ENCODE results near the gene GJD4.
A peak's percentile ranks its signal among the peaks of the same experiment; 100 is the strongest.

The GJD4 gene

GRCh38 chr10:35612385-35613106 lies 7.4 kb downstream of the GJD4 start:
- intact Hi-C loops (cut with DNase I): no loop called here
- DNase-seq: no peak

GRCh38 chr10:35613107-35613440 lies 7.9 kb downstream of the GJD4 start:
- intact Hi-C loops (cut with DNase I): no loop called here
- DNase-seq: no peak

GRCh38 chr10:35613597-35614226 lies 8.6 kb downstream of the GJD4 start:
- no peak for DNase-seq

GRCh38 chr10:35614312-35614711 lies 9.2 kb downstream of the GJD4 start:
- DNase-seq: no peak
- intact Hi-C loops (cut with DNase I): no loop called here

More at GRCh38 chr10:35613597-35614226, 8.6 kb downstream of the GJD4 start:
- intact Hi-C loops (cut with DNase I): no loop called here

- no peak for DNase-seq
- intact Hi-C loops (cut with DNase I): no loop called here
These were observed 21.9 kb downstream of the GJD4 start for GRCh38 chr10:35626971-35627507.

GRCh38 chr10:35631404-35631803 lies 26.3 kb downstream of the GJD4 start:
- intact Hi-C loops (cut with DNase I): loop anchor here (10.0 kb wide), 1 partner anchor 1253 kb away; no protein-coding TSS in a partner anchor
- no peak for DNase-seq

- DNase-seq: no peak
- intact Hi-C loops (cut with DNase I): loop anchor here (10.0 kb wide), 1 partner anchor 1253 kb away; no protein-coding TSS in a partner anchor
These were observed 26.9 kb downstream of the GJD4 start for GRCh38 chr10:35632027-35632426.

GRCh38 chr10:35633006-35633980 lies 28.2 kb downstream of the GJD4 start:
- DNase-seq: no peak
- intact Hi-C loops (cut with DNase I): loop anchor here (10.0 kb wide), 1 partner anchor 1252 kb away; no protein-coding TSS in a partner anchor

- intact Hi-C loops (cut with DNase I): loop anchor here (1.0 to 10.0 kb wide), 3 partner anchors 395 to 1249 kb away; no protein-coding TSS in a partner anchor
- DNase-seq: peak in 2 of 10 donors; percentile 19 to 41
These were observed 30.4 kb downstream of the GJD4 start for GRCh38 chr10:35635576-35635975.

- intact Hi-C loops (cut with DNase I): loop anchor here (10.0 kb wide), 1 partner anchor 1248 kb away; no protein-coding TSS in a partner anchor
These were observed 31.8 kb downstream of the GJD4 start for GRCh38 chr10:35636956-35637355.

GRCh38 chr10:35637462-35637861 lies 32.3 kb downstream of the GJD4 start:
- no peak for DNase-seq
- intact Hi-C loops (cut with DNase I): loop anchor here (10.0 kb wide), 1 partner anchor 1247 kb away; no protein-coding TSS in a partner anchor

More at GRCh38 chr10:35636956-35637355, 31.8 kb downstream of the GJD4 start:
- no peak for DNase-seq

GRCh38 chr10:35638101-35638500 lies 33.0 kb downstream of the GJD4 start:
- intact Hi-C loops (cut with DNase I): loop anchor here (10.0 kb wide), 1 partner anchor 1247 kb away; no protein-coding TSS in a partner anchor
- DNase-seq: no peak

- intact Hi-C loops (cut with DNase I): loop anchor here (10.0 kb wide), 1 partner anchor 1246 kb away; no protein-coding TSS in a partner anchor
- no peak for DNase-seq
These were observed 34.0 kb downstream of the GJD4 start for GRCh38 chr10:35639021-35639727.

- intact Hi-C loops (cut with DNase I): loop anchor here (5.0 to 10.0 kb wide), 2 partner anchors 518 to 1245 kb away; no protein-coding TSS in a partner anchor
- peak in 7 of 10 donors; percentile 11 to 90 (median 28) for DNase-seq
These were observed 34.7 kb downstream of the GJD4 start for GRCh38 chr10:35639728-35640401.

GRCh38 chr10:35640474-35640873 lies 35.3 kb downstream of the GJD4 start:
- peak; percentile 46 to 95 (median 68) for DNase-seq
- intact Hi-C loops (cut with DNase I): loop anchor here (5.0 kb wide), 1 partner anchor 518 kb away; no protein-coding TSS in a partner anchor

- intact Hi-C loops (cut with DNase I): loop anchor here (5.0 kb wide), 1 partner anchor 519 kb away; no protein-coding TSS in a partner anchor
- peak in 9 of 10 donors; percentile 45 to 93 (median 57) for DNase-seq
These were observed 36.0 kb downstream of the GJD4 start for GRCh38 chr10:35640951-35641675.

- DNase-seq: peak in 1 of 10 donors; percentile 8
- intact Hi-C loops (cut with DNase I): loop anchor here (5.0 kb wide), 1 partner anchor 519 kb away; no protein-coding TSS in a partner anchor
These were observed 36.5 kb downstream of the GJD4 start for GRCh38 chr10:35641676-35642034.
